Measurements from ENCODE around the gene OCSTAMP.

GRCh38 chr20:46570956-46571355 lies 20.5 kb upstream of the OCSTAMP start:
- no peak for TF ChIP-seq CTCF (IDR thresholded peaks at IDR 0.05)
- TF ChIP-seq POLR2A (IDR thresholded peaks at IDR 0.05), result no peak
- TF ChIP-seq POLR2AphosphoS5 (IDR thresholded peaks at IDR 0.05), result no peak
